Hematopoietic multipotent progenitor cell treated with erythropoietin and hydrocortisone succinate and interleukin-3 and kit ligand, for 17 days (in vitro differentiated cells): ENCODE measurements around the gene MUSTN1.

Experiments used
- DNase-seq: peaks from one replicate; pipeline ENCODE4 v3.0.0-alpha.2; 2015; ENCODE audit warnings: low spot score

MUSTN1 gene

DNA sequence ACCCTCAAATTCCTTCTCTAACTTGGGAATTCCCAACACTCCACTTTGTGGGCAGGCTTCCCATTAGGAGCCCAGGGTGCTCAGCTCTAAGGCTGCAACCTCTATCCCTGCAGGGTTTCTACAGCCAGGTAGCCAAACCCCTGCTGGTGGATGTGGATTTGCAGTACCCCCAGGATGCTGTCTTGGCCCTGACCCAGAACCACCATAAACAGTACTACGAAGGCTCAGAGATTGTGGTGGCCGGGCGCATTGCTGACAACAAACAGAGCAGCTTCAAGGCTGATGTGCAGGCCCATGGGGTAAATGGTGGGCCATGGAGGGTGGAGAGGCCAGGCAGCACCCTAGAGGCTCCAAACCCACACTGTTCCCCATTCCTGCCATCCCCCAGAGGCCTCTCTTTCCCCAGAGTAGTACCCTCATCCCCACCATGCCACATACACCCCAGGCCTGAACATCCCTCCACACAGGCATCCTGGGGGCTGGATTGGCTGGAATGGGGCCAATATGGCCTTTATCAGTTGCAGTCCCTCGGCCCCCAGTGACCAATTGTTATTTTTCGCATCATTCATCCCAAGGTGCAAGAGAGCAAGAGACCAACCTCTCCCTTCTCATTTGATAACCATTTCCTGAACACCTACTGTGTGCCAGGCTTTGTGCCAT is 49.8 kb downstream of the MUSTN1 start:
- no peak for DNase-seq

DNA sequence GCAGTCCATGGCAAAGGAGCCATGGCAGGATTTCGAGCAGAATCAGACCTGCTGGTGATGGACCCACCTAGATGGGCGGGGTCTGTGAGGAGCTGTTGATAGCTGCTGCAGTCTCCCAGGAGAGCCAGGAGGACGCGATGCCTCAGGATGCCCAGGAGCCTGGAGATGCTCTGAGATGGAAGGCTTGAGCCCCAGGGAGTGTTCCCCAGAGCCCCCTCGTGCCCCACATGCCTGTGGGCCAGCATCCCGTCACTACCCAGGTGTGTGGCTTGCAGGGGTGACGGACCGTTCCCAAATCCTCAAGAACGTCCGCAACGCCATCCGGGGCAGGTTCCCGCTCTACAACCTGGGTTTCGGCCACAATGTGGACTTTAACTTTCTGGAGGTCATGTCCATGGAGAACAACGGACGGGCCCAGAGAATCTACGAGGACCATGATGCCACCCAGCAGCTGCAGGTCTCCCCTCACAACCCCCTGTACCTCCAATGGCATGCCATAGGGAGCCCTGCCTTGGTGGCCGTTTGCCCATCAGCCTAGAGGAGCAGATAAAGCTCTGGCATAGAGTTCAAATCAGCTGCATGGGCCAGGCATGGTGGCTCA is 50.7 kb downstream of the MUSTN1 start:
- no peak for DNase-seq

DNA sequence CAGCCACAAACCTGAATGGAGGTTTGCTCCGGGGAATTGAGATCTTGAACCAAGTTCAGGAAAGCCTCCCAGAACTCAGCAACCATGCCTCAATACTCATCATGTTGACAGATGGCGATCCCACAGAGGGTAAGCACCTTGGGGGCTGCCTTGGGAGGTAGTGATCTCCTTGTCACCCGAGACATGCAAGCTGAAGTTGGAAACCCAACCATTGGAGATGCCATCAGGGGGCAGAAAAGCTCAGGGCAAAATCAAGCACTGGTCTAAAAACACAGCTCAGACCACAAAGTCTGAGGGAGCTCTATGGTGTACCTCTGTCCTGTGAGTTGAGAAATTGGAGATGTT is 51.6 kb downstream of the MUSTN1 start:
- no peak for DNase-seq
